ENCODE data around the gene DHX30.
"Not testable (repeated sequence)": the region's sequence is repeated elsewhere in the genome, so short reads cannot be mapped to it uniquely, and the experiment has no call there.

The DHX30 gene

GRCh38 chr3:47887991-47888390, 85.1 kb downstream of the DHX30 start:
- not testable (repeated sequence) for H3K4me3 ChIP-seq (ENCODE audit: low read length); H3K36me3 ChIP-seq (ENCODE audit: control insufficient read depth, insufficient read depth, low read length); H3K27ac ChIP-seq (ENCODE audit: low read length); H3K4me1 ChIP-seq (ENCODE audit: control insufficient read depth, insufficient read depth, low read length); H3K9me3 ChIP-seq (ENCODE audit: control insufficient read depth, insufficient read depth, low read length); DNase-seq (ENCODE audit: low read depth, low spot score); H3K27me3 ChIP-seq (ENCODE audit: control insufficient read depth, insufficient read depth, low read length)
- no CpG with 5 or more reads among the region's 9 CpGs for WGBS (ENCODE audit: insufficient coverage, insufficient read length)

- no CpG with 5 or more reads among the region's 4 CpGs for WGBS (ENCODE audit: insufficient coverage, insufficient read length)
- H3K36me3 ChIP-seq (ENCODE audit: control insufficient read depth, insufficient read depth, low read length), result no peaks in the 10 kb centered on the region; the same call in 1 of the 2 replicates
Measured at GRCh38 chr3:47888986-47889757, 86.2 kb downstream of the DHX30 start.

GRCh38 chr3:47890126-47890827, 87.3 kb downstream of the DHX30 start:
- WGBS (ENCODE audit: insufficient coverage, insufficient read length), result no CpG with 5 or more reads among the region's 3 CpGs
- no peak overlapping the region for H3K27ac ChIP-seq (ENCODE audit: low read length)
- H3K9me3 ChIP-seq (ENCODE audit: control insufficient read depth, insufficient read depth, low read length), result no peaks in the 10 kb centered on the region
- H3K27me3 ChIP-seq (ENCODE audit: control insufficient read depth, insufficient read depth, low read length), result no peaks in the 10 kb centered on the region
- DNase-seq (ENCODE audit: low read depth, low spot score), result no peak
- peaks cover 8% of the 10 kb centered on the region for H3K4me1 ChIP-seq (ENCODE audit: control insufficient read depth, insufficient read depth, low read length)
- no peaks in the 10 kb centered on the region for H3K36me3 ChIP-seq (ENCODE audit: control insufficient read depth, insufficient read depth, low read length)
- no peak overlapping the region for H3K4me3 ChIP-seq (ENCODE audit: low read length)

More at GRCh38 chr3:47888986-47889757, 86.2 kb downstream of the DHX30 start:
- DNase-seq (ENCODE audit: low read depth, low spot score), result no peak
- Histone ChIP-seq H3K27me3 (ENCODE audit: control insufficient read depth, insufficient read depth, low read length) (no peaks in the 10 kb centered on the region), H3K4me3 (ENCODE audit: low read length) (no peak overlapping the region), H3K27ac (ENCODE audit: low read length) (no peak overlapping the region), H3K9me3 (ENCODE audit: control insufficient read depth, insufficient read depth, low read length) (no peaks in the 10 kb centered on the region), H3K4me1 (ENCODE audit: control insufficient read depth, insufficient read depth, low read length) (peaks cover 8% of the 10 kb centered on the region)

- Histone ChIP-seq H3K4me3 (ENCODE audit: low read length) (no peak overlapping the region), H3K27me3 (ENCODE audit: control insufficient read depth, insufficient read depth, low read length) (no peaks in the 10 kb centered on the region), H3K36me3 (ENCODE audit: control insufficient read depth, insufficient read depth, low read length) (no peaks in the 10 kb centered on the region), H3K27ac (ENCODE audit: low read length) (no peak overlapping the region), H3K9me3 (ENCODE audit: control insufficient read depth, insufficient read depth, low read length) (no peaks in the 10 kb centered on the region), H3K4me1 (ENCODE audit: control insufficient read depth, insufficient read depth, low read length) (peaks cover 8% of the 10 kb centered on the region)
- no peak for DNase-seq (ENCODE audit: low read depth, low spot score)
- WGBS (ENCODE audit: insufficient coverage, insufficient read length), result no CpG with 5 or more reads among the region's 10 CpGs
Measured at GRCh38 chr3:47890828-47891612, 88.1 kb downstream of the DHX30 start.

- Histone ChIP-seq H3K27ac (ENCODE audit: low read length) (no peak overlapping the region), H3K36me3 (ENCODE audit: control insufficient read depth, insufficient read depth, low read length) (no peaks in the 10 kb centered on the region), H3K4me1 (ENCODE audit: control insufficient read depth, insufficient read depth, low read length) (peaks cover 8% of the 10 kb centered on the region), H3K27me3 (ENCODE audit: control insufficient read depth, insufficient read depth, low read length) (no peaks in the 10 kb centered on the region), H3K9me3 (ENCODE audit: control insufficient read depth, insufficient read depth, low read length) (no peaks in the 10 kb centered on the region), H3K4me3 (ENCODE audit: low read length) (no peak overlapping the region)
- WGBS (ENCODE audit: insufficient coverage, insufficient read length), result no CpG with 5 or more reads among the region's 3 CpGs
- DNase-seq (ENCODE audit: low read depth, low spot score), result no peak
Measured at GRCh38 chr3:47891613-47892005, 88.7 kb downstream of the DHX30 start.

GRCh38 chr3:47892286-47893040, 89.5 kb downstream of the DHX30 start:
- no CpG with 5 or more reads among the region's 15 CpGs for WGBS (ENCODE audit: insufficient coverage, insufficient read length)
- H3K36me3 ChIP-seq (ENCODE audit: control insufficient read depth, insufficient read depth, low read length), result no peaks in the 10 kb centered on the region
- H3K9me3 ChIP-seq (ENCODE audit: control insufficient read depth, insufficient read depth, low read length), result no peaks in the 10 kb centered on the region
- no peak overlapping the region for H3K4me3 ChIP-seq (ENCODE audit: low read length)
- no peaks in the 10 kb centered on the region for H3K27me3 ChIP-seq (ENCODE audit: control insufficient read depth, insufficient read depth, low read length)
- DNase-seq (ENCODE audit: low read depth, low spot score), result no peak
- H3K27ac ChIP-seq (ENCODE audit: low read length), result no peak overlapping the region
- H3K4me1 ChIP-seq (ENCODE audit: control insufficient read depth, insufficient read depth, low read length), result peaks cover 8% of the 10 kb centered on the region

GRCh38 chr3:47895241-47895640, 92.3 kb downstream of the DHX30 start:
- no peak overlapping the region for H3K4me3 ChIP-seq (ENCODE audit: low read length)
- peaks cover 7% of the 10 kb centered on the region for H3K4me1 ChIP-seq (ENCODE audit: control insufficient read depth, insufficient read depth, low read length)
- no peaks in the 10 kb centered on the region for H3K27me3 ChIP-seq (ENCODE audit: control insufficient read depth, insufficient read depth, low read length)
- no peak overlapping the region for H3K27ac ChIP-seq (ENCODE audit: low read length)
- WGBS (ENCODE audit: insufficient coverage, insufficient read length), result no CpG with 5 or more reads among the region's 3 CpGs
- no peak for DNase-seq (ENCODE audit: low read depth, low spot score)
- H3K9me3 ChIP-seq (ENCODE audit: control insufficient read depth, insufficient read depth, low read length), result no peaks in the 10 kb centered on the region
- no peaks in the 10 kb centered on the region for H3K36me3 ChIP-seq (ENCODE audit: control insufficient read depth, insufficient read depth, low read length)

GRCh38 chr3:47896736-47897135, 93.8 kb downstream of the DHX30 start:
- Histone ChIP-seq H3K9me3 (ENCODE audit: control insufficient read depth, insufficient read depth, low read length) (no peaks in the 10 kb centered on the region), H3K36me3 (ENCODE audit: control insufficient read depth, insufficient read depth, low read length) (no peaks in the 10 kb centered on the region), H3K4me3 (ENCODE audit: low read length) (no peak overlapping the region), H3K4me1 (ENCODE audit: control insufficient read depth, insufficient read depth, low read length) (peaks cover 5% of the 10 kb centered on the region), H3K27ac (ENCODE audit: low read length) (no peak overlapping the region), H3K27me3 (ENCODE audit: control insufficient read depth, insufficient read depth, low read length) (no peaks in the 10 kb centered on the region)
- WGBS (ENCODE audit: insufficient coverage, insufficient read length), result no CpG with 5 or more reads among the region's 3 CpGs
- DNase-seq (ENCODE audit: low read depth, low spot score), result no peak

GRCh38 chr3:47897954-47898353, 95.0 kb downstream of the DHX30 start:
- no peak overlapping the region for H3K4me3 ChIP-seq (ENCODE audit: low read length)
- DNase-seq (ENCODE audit: low read depth, low spot score), result no peak
- no peaks in the 10 kb centered on the region for H3K9me3 ChIP-seq (ENCODE audit: control insufficient read depth, insufficient read depth, low read length)
- H3K27ac ChIP-seq (ENCODE audit: low read length), result no peak overlapping the region
- no CpG with 5 or more reads among the region's 3 CpGs for WGBS (ENCODE audit: insufficient coverage, insufficient read length)
- peaks cover 4% of the 10 kb centered on the region for H3K4me1 ChIP-seq (ENCODE audit: control insufficient read depth, insufficient read depth, low read length)
- no peaks in the 10 kb centered on the region for H3K36me3 ChIP-seq (ENCODE audit: control insufficient read depth, insufficient read depth, low read length)
- H3K27me3 ChIP-seq (ENCODE audit: control insufficient read depth, insufficient read depth, low read length), result no peaks in the 10 kb centered on the region
